Neural cell (in vitro differentiated cells): ENCODE results near the gene ST3GAL5.

Experiments used
- EZH2 ChIP-seq: fragments of 200-600, 300-800 bp; shearing (Covaris generic), sonication (generic); IDR thresholded peaks from 2 replicates; pipeline ENCODE4 v1.6.1; 2014; ENCODE audit warnings: antibody characterized with exemption, low read length, borderline replicate concordance, mild to moderate bottlenecking; ENCODE audit not compliant: insufficient read depth, poor library complexity, severe bottlenecking
- TF ChIP-seq, protein P1 (sequence below): fragments of 450-650 bp; IDR thresholded peaks from 2 replicates; pipeline ENCODE4 v1.5.1; 2014; ENCODE audit warnings: antibody characterized with exemption, mild to moderate bottlenecking, moderate library complexity; ENCODE audit not compliant: poor library complexity, severe bottlenecking

DNA sequence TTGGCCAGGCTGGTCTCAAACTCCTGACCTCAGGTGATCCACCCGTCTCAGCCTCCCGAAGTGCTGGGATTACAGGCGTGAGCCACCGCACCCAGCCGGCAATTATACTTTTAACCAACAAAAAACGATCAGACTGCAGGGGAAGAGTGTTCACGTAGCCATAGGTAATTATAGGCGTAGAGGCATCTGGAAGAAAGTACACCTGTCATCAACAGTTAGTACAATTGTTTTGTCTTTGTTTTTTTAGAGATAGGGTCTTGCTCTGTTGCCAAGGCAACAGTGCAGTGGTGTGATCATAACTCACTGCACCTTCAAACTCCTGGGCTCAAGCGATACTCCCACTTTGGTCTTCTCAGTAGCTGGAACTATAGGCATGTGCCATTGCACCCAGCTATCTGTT is 20.0 kb downstream of the ST3GAL5 start:
- TF ChIP-seq, protein P1, sequence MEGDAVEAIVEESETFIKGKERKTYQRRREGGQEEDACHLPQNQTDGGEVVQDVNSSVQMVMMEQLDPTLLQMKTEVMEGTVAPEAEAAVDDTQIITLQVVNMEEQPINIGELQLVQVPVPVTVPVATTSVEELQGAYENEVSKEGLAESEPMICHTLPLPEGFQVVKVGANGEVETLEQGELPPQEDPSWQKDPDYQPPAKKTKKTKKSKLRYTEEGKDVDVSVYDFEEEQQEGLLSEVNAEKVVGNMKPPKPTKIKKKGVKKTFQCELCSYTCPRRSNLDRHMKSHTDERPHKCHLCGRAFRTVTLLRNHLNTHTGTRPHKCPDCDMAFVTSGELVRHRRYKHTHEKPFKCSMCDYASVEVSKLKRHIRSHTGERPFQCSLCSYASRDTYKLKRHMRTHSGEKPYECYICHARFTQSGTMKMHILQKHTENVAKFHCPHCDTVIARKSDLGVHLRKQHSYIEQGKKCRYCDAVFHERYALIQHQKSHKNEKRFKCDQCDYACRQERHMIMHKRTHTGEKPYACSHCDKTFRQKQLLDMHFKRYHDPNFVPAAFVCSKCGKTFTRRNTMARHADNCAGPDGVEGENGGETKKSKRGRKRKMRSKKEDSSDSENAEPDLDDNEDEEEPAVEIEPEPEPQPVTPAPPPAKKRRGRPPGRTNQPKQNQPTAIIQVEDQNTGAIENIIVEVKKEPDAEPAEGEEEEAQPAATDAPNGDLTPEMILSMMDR: no peak
- no peak for TF ChIP-seq EZH2
